ENCODE measurements around the gene GATA2. TPM values are rescaled to one million over a fixed set of nuclear protein-coding genes. Genes with fewer than 3 reads are reported as not detected.

GATA2 gene
- total and polyA plus RNA-seq, 9 donors, result 4.0 to 16.1 (median 6.1) TPM

- no peak for DNase-seq
- H3K27ac ChIP-seq, result no peak overlapping the region
- no peaks in the 10 kb centered on the region for H3K9me3 ChIP-seq
- H3K4me3 ChIP-seq, result no peak overlapping the region
- no peaks in the 10 kb centered on the region for H3K36me3 ChIP-seq
- WGBS, 3 donors, result 38 to 50% (median 39%) methylated on average over 2 of the region's 2 CpGs
- intact Hi-C loops (cut with DNase I), result loop anchor here in 1 of 4 donors (10.0 kb wide), 1 partner anchor 171 kb away; no protein-coding TSS in a partner anchor
- peaks cover 3% of the 10 kb centered on the region for H3K4me1 ChIP-seq (ENCODE audit: insufficient read depth)
- no peaks in the 10 kb centered on the region for H3K27me3 ChIP-seq
- TF ChIP-seq, protein P1, sequence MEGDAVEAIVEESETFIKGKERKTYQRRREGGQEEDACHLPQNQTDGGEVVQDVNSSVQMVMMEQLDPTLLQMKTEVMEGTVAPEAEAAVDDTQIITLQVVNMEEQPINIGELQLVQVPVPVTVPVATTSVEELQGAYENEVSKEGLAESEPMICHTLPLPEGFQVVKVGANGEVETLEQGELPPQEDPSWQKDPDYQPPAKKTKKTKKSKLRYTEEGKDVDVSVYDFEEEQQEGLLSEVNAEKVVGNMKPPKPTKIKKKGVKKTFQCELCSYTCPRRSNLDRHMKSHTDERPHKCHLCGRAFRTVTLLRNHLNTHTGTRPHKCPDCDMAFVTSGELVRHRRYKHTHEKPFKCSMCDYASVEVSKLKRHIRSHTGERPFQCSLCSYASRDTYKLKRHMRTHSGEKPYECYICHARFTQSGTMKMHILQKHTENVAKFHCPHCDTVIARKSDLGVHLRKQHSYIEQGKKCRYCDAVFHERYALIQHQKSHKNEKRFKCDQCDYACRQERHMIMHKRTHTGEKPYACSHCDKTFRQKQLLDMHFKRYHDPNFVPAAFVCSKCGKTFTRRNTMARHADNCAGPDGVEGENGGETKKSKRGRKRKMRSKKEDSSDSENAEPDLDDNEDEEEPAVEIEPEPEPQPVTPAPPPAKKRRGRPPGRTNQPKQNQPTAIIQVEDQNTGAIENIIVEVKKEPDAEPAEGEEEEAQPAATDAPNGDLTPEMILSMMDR (IDR thresholded peaks at IDR 0.05), result no peak
- TF ChIP-seq EP300 (IDR thresholded peaks at IDR 0.05) (no peak), POLR2A (IDR thresholded peaks at IDR 0.05) (no peak)
Measured at GRCh38 chr3:128433837-128434165, 59.2 kb downstream of the GATA2 start.

GRCh38 chr3:128432971-128433836, 59.8 kb downstream of the GATA2 start:
- H3K36me3 ChIP-seq, result no peaks in the 10 kb centered on the region
- WGBS, 3 donors, result 9 to 37% (median 23%) methylated on average over 19 to 53 of the region's 53 CpGs
- intact Hi-C loops (cut with DNase I), result loop anchor here in 1 of 4 donors (10.0 kb wide), 1 partner anchor 172 kb away; no protein-coding TSS in a partner anchor
- H3K27ac ChIP-seq, result no peak overlapping the region
- no peaks in the 10 kb centered on the region for H3K9me3 ChIP-seq
- peak overlapping the region; percentile 17 for H3K4me3 ChIP-seq
- DNase-seq, result no peak
- H3K27me3 ChIP-seq, result no peaks in the 10 kb centered on the region
- peaks cover 3% of the 10 kb centered on the region for H3K4me1 ChIP-seq (ENCODE audit: insufficient read depth)
- TF ChIP-seq, protein P1 (IDR thresholded peaks at IDR 0.05), result no peak
- TF ChIP-seq POLR2A (IDR thresholded peaks at IDR 0.05) (no peak), EP300 (IDR thresholded peaks at IDR 0.05) (no peak)

DNA sequence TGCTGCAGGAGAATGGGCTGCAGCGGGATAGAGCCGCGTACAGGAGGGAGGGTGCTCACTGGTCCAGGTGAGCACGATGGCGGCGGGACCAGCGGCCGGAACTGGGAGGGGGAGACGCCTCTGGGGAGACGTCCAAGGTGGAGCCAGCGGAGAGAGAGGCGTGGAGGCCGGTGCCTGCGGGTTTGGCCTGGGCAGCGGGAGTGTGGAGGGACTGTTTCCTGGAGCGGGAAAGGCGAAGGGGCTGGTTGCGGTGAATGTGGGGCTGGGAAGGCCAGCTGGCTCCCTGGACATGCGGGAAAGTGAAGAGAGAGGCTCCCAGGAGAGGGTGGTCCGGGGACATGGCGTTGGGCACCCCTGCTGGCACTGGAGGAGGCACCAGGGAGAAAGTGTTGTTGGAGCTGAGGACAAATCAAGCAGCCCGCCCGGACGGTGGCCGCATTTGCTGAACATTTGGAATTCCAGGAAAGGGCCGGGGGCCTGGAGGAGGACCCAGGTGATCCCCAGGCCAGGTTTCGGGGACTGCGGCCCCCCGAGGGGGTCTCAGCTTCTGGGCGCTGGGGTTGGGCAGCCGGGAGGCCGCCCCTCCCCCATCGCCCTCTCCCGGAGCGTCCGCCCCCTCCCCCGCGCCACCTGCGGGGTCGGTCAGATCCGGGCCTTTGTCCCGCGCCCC, 60.6 kb downstream of the GATA2 start:
- intact Hi-C loops (cut with DNase I), result loop anchor here in 1 of 4 donors (10.0 kb wide), 1 partner anchor 172 kb away; no protein-coding TSS in a partner anchor
- Histone ChIP-seq H3K27me3 (no peaks in the 10 kb centered on the region), H3K4me1 (ENCODE audit: insufficient read depth) (peaks cover 3% of the 10 kb centered on the region), H3K4me3 (peak overlapping the region; percentile 17), H3K27ac (no peak overlapping the region), H3K9me3 (no peaks in the 10 kb centered on the region), H3K36me3 (no peaks in the 10 kb centered on the region)
- no peak for DNase-seq
- TF ChIP-seq POLR2A (IDR thresholded peaks at IDR 0.05) (no peak), EP300 (IDR thresholded peaks at IDR 0.05) (no peak)
- TF ChIP-seq, protein P1 (IDR thresholded peaks at IDR 0.05), result no peak
- 4 to 11% (median 5%) methylated on average over 27 to 43 of the region's 43 CpGs for WGBS, 3 donors

DNA sequence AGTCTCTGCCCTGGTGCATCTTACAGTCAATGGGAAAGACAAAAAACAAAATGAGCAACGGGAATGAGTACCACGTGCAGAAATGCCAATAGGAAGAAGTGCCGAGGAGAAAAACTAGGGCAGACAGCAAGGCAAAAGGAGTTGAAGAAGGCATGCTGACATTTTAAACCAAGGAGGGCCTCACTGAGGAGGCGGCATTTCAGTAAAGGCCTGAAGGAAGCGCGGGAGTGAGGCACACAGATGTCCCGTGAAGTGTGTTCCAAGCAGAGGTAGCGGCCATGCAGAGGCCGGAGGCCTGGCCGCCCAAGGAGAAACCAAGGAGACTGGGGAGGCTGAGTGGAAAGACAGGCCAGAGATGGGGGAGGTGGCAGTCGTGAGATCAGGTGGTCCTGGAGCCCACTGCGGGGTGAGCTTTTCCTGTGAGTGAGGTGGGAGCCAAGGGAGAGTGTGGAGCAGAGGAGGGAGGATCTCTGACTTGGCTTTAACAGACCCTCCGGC, 61.1 kb downstream of the GATA2 start:
- Histone ChIP-seq H3K27ac (no peak overlapping the region), H3K9me3 (no peaks in the 10 kb centered on the region), H3K36me3 (no peaks in the 10 kb centered on the region), H3K4me3 (no peak overlapping the region), H3K4me1 (ENCODE audit: insufficient read depth) (peaks cover 3% of the 10 kb centered on the region), H3K27me3 (no peaks in the 10 kb centered on the region)
- 48 to 62% (median 55%) methylated on average over 13 of the region's 13 CpGs for WGBS, 3 donors
- TF ChIP-seq EP300 (IDR thresholded peaks at IDR 0.05) (no peak), POLR2A (IDR thresholded peaks at IDR 0.05) (no peak)
- TF ChIP-seq, protein P1 (IDR thresholded peaks at IDR 0.05), result no peak
- DNase-seq, result no peak
- intact Hi-C loops (cut with DNase I), result loop anchor here in 1 of 4 donors (10.0 kb wide), 1 partner anchor 173 kb away; no protein-coding TSS in a partner anchor
